ENCODE data around the gene DSE.

DNA sequence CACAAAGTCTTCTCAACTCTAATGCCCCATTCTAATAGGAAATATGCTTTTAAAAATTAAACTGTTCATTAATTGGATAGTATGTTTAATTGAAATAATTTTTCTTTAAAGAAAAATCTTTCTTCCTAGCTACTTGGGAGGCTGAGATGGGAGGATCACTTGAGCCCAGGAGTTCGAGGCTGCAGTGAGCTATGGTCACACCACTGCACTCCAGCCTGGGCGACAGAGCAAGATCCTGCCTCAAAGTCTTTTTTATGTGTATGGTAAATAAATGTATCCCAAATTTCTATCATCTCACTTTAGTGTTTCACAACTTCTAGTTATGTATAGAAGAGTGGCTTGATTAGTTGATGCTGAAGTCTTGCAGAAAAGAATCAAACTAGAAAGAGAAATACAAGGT is 4.5 kb downstream of the DSE start:
- TF ChIP-seq, protein P1, sequence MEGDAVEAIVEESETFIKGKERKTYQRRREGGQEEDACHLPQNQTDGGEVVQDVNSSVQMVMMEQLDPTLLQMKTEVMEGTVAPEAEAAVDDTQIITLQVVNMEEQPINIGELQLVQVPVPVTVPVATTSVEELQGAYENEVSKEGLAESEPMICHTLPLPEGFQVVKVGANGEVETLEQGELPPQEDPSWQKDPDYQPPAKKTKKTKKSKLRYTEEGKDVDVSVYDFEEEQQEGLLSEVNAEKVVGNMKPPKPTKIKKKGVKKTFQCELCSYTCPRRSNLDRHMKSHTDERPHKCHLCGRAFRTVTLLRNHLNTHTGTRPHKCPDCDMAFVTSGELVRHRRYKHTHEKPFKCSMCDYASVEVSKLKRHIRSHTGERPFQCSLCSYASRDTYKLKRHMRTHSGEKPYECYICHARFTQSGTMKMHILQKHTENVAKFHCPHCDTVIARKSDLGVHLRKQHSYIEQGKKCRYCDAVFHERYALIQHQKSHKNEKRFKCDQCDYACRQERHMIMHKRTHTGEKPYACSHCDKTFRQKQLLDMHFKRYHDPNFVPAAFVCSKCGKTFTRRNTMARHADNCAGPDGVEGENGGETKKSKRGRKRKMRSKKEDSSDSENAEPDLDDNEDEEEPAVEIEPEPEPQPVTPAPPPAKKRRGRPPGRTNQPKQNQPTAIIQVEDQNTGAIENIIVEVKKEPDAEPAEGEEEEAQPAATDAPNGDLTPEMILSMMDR (IDR thresholded peaks at IDR 0.05; ENCODE audit: insufficient read depth, low read length, poor library complexity, severe bottlenecking): no peak
- no peak for TF ChIP-seq EZH2phosphoT487 (conservative IDR thresholded peaks at IDR 0.05; ENCODE audit: low read length)
